Left renal pelvis (tissue), 4 donors: ENCODE data around the gene SERPINB8. TPM values are rescaled to one million over a fixed set of nuclear protein-coding genes. Genes with fewer than 3 reads are reported as not detected.
"Not testable (repeated sequence)": the region's sequence is repeated elsewhere in the genome, so short reads cannot be mapped to it uniquely, and the experiment has no call there.

Source experiments
- DNase-seq, 4 donors: peaks; one replicate each; pipeline ENCODE4 v3.0.0-alpha.2; 2013; ENCODE audit warnings: low read depth in 4 of 4, low spot score in 3 of 4
- polyA plus RNA-seq, 4 donors: library from polyadenylated mRNA; unstranded; fragments of 120-200 nt; gene quantifications; one replicate each; pipeline ENCODE4 v1.2.1, GENCODE V29; 2013; ENCODE audit not compliant: insufficient read length in 4 of 4

Gene SERPINB8, protein sequence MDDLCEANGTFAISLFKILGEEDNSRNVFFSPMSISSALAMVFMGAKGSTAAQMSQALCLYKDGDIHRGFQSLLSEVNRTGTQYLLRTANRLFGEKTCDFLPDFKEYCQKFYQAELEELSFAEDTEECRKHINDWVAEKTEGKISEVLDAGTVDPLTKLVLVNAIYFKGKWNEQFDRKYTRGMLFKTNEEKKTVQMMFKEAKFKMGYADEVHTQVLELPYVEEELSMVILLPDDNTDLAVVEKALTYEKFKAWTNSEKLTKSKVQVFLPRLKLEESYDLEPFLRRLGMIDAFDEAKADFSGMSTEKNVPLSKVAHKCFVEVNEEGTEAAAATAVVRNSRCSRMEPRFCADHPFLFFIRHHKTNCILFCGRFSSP
- polyA plus RNA-seq: 1 to 10 TPM; 3.9 to 4.1 (median 4.0) TPM

DNA sequence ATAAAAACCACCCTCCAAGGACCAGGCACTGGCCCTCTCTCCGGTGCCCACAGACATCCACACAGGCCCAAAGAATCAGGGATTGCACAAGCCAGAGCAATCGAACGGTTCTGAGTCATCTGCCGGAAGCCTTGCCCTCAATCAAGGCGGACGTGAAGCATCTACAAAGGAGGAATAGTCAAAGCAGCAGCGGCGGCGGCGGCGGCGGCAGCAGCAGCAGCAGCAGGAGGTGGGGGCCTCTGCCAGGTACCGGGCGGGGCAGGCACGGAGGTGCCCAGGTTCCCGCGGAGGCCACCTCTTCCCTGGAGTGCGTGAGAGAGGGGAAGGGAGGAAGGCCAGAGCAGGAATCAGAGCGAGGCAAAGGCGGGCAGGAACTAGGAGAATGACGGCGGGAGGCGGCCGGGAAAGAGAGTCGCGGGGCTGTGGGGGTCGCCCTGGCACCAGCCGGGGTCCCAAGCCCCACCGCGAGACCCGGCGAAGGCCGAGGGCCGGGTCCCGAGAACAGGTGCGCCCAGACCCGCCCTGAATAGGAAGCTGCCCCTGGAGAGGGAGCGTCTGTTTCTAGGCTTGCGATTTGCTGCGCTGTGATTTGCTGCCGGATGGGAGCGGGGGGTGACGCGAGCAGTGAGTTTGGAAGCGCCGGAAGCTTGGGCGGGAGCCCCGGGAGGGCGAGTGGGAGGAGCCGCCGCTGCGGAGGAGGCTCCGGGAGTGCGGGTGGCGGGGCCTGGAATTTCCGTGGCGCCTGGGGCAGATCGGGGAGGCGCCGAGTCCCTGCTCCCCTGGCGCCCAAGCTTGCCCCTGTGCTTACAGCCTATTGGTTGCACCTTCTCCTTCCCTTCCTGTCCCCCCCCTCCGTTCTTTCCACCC is at the start of gene SERPINB8:
Gene SERPINB8, plus strand, starts transcription at position 140 of the 867 bp plus-strand sequence. CDS start 8,228 bp downstream, outside the sequence.
- peak; percentile 82 to 85 (median 84) for DNase-seq

GRCh38 chr18:63922049-63922448 is 47.8 kb upstream of the SERPINB8 start:
- no peak for DNase-seq

DNA sequence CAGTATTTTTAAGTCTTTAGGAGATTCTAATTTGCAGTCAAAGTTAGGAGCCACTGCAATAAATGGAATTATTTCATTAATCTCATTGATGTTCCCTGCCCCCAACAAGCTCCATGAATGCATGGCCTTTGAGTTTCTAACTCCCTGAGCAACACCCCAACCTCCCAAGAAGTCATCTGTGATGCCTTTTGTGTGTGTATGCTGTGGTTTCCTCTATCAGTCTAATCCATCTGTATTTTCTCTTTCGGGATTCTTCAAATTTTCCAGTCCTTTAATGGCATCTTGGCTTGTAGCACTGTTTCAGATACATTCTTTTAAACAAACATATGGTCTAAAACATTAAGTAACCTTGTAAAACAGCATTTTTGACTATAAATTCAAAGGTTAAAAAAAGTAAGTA is 45.3 kb upstream of the SERPINB8 start:
- no peak for DNase-seq

DNA sequence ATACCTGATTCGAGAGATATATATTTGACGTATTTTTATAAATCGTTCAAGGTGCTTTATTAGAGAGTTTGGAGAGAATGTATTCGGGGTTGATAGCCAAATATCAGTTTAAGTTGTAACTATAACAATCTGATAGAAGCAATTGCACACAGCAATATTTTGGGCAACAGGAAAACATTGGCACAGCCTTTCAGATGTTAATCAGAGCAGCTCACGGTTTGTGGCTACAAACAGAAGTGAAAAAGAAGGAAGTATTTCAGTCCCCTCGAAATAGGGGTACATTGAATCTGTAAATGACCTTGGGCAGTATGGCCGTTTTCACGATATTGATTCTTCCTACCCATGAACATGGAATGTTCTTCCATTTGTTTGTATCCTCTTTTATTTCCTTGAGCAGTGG is 41.5 kb upstream of the SERPINB8 start:
- DNase-seq: no peak

GRCh38 chr18:63929369-63929768 is 40.5 kb upstream of the SERPINB8 start:
- not testable (repeated sequence) for DNase-seq

- no peak for DNase-seq
Measured at GRCh38 chr18:63930773-63931354, 39.0 kb upstream of the SERPINB8 start.

GRCh38 chr18:63936156-63936931 is 33.5 kb upstream of the SERPINB8 start:
- peak; percentile 31 to 53 (median 52) for DNase-seq

GRCh38 chr18:63936932-63937393 is 32.9 kb upstream of the SERPINB8 start:
- no peak for DNase-seq

DNA sequence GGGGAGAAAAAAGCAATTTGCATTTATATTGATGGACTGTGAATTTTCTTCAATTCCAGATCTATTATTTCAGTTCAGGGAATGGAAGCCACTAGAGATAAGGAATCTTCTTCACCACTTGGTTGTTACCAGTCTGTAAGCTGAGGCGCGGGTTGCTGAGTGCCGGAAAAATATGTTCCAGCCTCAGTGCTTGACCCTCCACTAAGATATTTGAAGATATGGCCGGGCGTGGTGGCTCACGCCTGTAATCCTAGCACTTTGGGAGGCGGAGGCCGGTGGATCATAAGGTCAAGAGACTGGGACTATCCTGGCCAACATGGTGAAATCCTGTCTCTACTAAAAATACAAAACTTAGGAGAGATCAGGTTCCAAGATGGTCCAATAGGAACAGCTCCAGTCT is 29.9 kb upstream of the SERPINB8 start:
- no peak for DNase-seq

DNA sequence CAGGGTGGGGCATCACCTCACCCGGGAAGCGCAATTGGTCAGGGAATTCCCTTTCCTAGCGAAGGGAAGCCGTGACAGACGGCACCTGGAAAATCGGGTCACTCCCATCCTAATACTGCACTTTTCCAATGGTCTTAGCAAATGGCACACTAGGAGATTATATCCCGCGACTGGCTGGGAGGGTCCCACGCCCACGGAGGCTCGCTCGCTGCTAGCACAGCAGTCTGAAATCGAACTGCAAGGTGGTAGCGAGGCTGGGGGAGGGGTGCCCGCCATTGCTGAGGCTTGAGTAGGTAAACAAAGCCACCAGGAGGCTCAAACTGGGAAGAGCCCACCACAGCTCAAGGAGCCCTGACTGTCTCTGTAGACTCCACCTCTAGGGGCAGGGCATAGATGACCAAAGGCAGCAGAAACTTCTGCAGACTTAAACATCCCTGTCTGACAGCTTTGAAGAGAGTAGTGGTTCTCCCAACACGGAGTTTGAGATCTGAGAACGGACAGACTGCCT is 29.3 kb upstream of the SERPINB8 start:
- DNase-seq: not testable (repeated sequence)

- no peak for DNase-seq
Measured at GRCh38 chr18:63947051-63947790, 22.7 kb upstream of the SERPINB8 start.

- DNase-seq: no peak
Measured at GRCh38 chr18:63949068-63949737, 20.7 kb upstream of the SERPINB8 start, which contains the start of gene HMSD. TSS of gene HMSD (plus strand) at chr18:63949301. CDS start at chr18:63953456, 4,155 bp downstream.

GRCh38 chr18:63951302-63951705 is 18.6 kb upstream of the SERPINB8 start:
- DNase-seq: no peak

DNA sequence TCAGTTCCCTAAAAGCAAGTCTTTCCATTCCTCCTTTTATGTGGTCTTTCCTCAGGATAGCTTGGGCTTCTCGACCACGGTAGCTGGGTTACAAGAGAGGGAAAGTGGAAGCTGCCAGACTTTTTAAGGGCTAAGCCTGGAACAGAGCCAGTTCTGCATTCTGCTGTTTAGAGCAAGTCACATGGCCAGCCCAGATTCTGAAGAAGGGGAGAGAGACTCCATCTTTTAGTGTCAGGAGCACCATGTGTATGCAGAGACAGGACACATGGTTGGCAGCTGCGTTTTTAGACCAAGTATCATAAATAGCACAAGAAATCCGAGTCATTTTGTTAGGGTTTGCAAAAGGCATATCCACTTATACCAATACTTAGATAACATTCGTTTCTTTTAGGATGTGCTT is 16.1 kb upstream of the SERPINB8 start:
- DNase-seq: no peak

- DNase-seq: no peak
Measured at GRCh38 chr18:63956755-63957154, 13.1 kb upstream of the SERPINB8 start.

GRCh38 chr18:63960891-63961290 is 9.0 kb upstream of the SERPINB8 start:
- DNase-seq: no peak

GRCh38 chr18:63961435-63961980 is 8.4 kb upstream of the SERPINB8 start:
- DNase-seq: no peak

GRCh38 chr18:63962137-63962536 is 7.7 kb upstream of the SERPINB8 start:
- no peak for DNase-seq
